NB4 (cell line): ENCODE results near the gene OR5AU1.

Source experiments
- DNase-seq: peaks from one replicate; pipeline ENCODE4 v3.0.0; 2010; ENCODE audit warnings: low read depth
- H3K4me3 ChIP-seq: one replicate; pipeline ENCODE4 v1.5.1; 2011; ENCODE audit warnings: mild to moderate bottlenecking, low read depth, low read length, moderate library complexity
- CTCF ChIP-seq: IDR thresholded peaks from one replicate; pipeline ENCODE4 v1.5.1; 2012; ENCODE audit warnings: low read depth, low read length
- MYC ChIP-seq: IDR thresholded peaks from 2 replicates; pipeline ENCODE4 v1.6.1; 2011; ENCODE audit warnings: low read depth, low read length
- POLR2A ChIP-seq: IDR thresholded peaks from 2 replicates; pipeline ENCODE4 v1.6.1; 2011; ENCODE audit warnings: mild to moderate bottlenecking; ENCODE audit not compliant: insufficient read length; ENCODE audit errors: extremely low read depth
- TF ChIP-seq, protein P1 (sequence below): IDR thresholded peaks from 2 replicates; pipeline ENCODE4 v1.6.1; 2011; ENCODE audit warnings: low read depth, low read length

OR5AU1 gene

GRCh38 chr14:21113369-21113768, 42.5 kb downstream of the OR5AU1 start:
- no peak for TF ChIP-seq MYC
- TF ChIP-seq, protein P1, sequence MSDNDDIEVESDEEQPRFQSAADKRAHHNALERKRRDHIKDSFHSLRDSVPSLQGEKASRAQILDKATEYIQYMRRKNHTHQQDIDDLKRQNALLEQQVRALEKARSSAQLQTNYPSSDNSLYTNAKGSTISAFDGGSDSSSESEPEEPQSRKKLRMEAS, result no peak
- no peak for TF ChIP-seq CTCF
- TF ChIP-seq POLR2A, result no peak
- no peak overlapping the region for H3K4me3 ChIP-seq
- DNase-seq, result no peak

DNA sequence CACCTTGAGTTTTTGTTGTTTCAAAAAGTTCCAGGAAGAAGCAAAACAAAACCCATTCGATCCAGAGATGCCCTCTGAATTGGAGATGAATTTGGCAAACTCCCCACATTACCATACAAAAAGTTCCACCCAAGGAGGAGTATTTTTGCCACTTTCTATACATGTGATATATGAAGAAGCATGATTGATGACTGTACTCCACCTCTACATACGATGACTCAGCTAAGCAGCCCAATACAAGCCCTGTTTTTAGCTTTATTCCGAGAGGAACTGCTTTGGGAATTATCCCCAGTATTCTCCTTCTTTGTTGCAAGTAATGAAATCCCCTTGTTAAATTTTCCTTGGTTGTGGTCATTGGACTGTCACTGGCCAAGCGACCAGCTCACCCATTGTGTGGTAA, 43.6 kb downstream of the OR5AU1 start:
- H3K4me3 ChIP-seq, result no peak overlapping the region
- no peak for DNase-seq
- TF ChIP-seq MYC (no peak), CTCF (no peak), POLR2A (no peak)
- TF ChIP-seq, protein P1, result no peak

DNA sequence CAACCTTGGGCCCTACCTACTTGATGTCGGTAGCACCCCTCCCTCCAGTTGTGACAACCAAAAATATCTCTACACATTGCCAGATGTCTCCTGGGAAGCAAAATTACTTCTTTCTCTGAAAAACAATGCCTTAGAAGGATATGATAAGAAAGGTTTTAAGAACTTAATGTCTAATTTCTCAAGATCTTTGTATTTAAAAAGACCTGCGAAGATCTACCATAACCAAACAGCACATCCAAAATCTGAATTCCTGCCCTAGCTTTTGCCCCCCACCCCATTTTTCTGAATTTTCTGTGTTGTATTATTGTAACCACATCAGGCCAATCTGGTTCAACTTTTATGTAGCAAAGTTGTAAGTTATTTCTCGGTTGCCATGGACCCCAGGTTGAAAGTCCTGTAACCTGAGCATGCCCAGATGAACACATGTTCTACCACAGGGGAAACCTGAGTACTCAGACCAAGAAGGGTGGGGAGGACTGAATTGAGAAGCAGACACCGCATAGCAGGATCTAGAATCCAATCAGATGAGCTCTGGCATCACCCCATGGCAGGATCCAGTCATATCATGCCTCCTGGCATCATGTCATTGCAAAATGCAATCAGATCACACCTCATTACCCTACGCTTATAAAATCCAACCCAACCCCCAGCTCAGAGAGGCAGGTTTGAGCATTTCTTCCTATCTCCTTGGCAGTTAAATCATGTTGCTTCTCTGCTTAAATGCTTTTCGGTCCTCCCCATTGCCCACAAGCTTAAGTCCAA, 46.3 kb downstream of the OR5AU1 start:
- DNase-seq, result no peak
- TF ChIP-seq POLR2A, result no peak
- no peak for TF ChIP-seq MYC
- TF ChIP-seq, protein P1, result no peak
- no peak for TF ChIP-seq CTCF

DNA sequence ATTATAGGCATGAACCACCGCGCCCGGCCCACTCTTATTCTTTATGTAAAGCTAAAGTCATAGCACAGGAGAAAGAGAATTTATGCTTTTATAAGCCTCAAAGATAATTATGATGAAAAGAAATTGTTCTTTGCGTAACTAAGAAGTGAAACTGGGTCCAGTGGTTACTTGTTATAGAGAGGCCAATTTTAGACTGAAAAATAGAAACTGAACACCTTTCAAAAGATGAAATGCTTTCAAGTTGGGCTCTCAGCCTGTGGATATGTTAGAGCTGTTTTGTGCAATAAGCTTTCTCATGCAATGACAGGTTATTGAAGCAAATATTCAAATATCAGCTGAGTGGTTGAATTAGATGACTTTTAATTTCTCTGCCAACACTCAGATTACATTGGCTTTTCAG, 47.1 kb downstream of the OR5AU1 start:
- no peak overlapping the region for H3K4me3 ChIP-seq
- no peak for DNase-seq
- TF ChIP-seq POLR2A (no peak), MYC (no peak), CTCF (no peak)
- TF ChIP-seq, protein P1, result no peak

More for the DNA sequence above, 46.3 kb downstream of the OR5AU1 start:
- no peak overlapping the region for H3K4me3 ChIP-seq

- DNase-seq, result no peak
- H3K4me3 ChIP-seq, result no peak overlapping the region
- TF ChIP-seq MYC (no peak), CTCF (no peak), POLR2A (no peak)
- TF ChIP-seq, protein P1, result no peak
Observed at GRCh38 chr14:21107283-21107800, 48.5 kb downstream of the OR5AU1 start.
